Measurements from ENCODE around the gene FBXO31.

FBXO31 gene

DNA sequence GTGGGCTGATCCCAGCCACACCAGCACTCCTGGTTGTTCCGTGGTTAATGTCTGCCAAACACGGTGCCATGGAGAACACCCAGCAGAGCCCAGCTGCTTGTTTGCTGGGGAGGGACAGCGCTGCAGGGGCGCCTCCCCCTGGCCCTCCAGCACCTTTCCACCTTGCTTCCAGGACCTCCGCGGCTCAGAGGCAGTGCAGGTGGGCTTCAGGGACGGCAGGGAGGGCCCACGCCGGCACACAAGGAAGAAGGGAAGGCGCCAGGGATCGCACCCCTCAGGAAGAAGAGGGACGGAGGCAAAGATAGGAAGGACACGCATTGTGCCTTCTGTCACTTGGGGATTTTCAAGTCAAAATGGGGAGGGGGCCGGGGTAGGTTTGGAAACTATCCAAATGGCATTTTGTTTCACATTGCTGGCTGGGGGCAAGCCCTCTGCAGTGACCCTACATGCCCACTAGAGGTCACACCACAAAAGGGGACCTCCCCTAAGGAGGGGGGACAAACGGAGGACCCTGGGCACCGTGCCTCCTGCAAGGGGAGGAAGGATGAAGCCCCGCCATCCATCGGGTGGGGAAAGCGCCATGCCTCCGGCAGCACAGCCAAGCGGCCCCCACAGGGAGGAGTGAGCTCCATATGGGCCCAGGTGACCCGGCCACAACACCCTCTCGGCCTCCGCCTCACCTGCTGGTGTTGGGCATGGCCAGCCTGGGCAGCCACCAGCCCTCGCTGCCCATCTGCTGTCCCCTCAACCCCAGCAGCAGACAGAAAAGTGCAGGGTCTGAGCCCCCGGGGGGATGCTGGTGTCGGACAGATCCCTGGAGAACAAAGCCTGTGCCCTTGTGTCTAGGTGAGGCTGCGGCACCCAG is 58.9 kb downstream of the FBXO31 start:
- peak; percentile 27 for DNase-seq

DNA sequence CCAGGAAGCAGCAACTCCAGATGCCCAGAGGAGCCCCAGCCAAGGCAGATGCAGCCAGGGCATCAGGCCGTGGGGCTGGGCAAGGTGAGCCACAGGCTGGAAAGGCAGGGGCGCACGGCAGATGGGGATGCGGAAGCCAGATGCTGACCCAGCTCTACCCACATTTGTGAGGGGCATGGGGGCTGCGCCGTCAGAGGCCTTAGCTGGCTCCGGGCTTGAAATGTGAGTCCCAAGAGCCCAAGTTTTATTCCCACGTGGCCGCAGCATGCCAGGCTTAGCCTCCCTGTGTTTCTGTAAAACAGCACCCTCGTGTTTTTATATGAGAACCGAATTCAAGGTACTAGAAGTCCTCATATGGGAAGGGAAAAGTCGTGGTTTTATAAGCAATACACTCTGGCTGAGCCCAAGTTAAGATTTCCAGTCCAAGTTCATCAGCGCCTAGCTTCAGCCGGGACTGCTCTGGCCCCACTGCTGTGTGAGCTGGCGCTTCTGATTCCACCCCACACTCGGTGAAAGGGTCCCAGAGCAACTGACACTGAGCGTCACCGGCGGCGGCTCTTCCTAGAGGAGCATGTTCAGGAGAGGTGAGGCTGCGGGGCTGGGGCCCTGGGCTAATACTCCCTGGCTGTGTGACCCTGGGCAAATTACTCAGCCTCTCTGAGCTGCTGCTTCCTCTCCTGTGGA is 59.7 kb downstream of the FBXO31 start:
- no peak for DNase-seq

DNA sequence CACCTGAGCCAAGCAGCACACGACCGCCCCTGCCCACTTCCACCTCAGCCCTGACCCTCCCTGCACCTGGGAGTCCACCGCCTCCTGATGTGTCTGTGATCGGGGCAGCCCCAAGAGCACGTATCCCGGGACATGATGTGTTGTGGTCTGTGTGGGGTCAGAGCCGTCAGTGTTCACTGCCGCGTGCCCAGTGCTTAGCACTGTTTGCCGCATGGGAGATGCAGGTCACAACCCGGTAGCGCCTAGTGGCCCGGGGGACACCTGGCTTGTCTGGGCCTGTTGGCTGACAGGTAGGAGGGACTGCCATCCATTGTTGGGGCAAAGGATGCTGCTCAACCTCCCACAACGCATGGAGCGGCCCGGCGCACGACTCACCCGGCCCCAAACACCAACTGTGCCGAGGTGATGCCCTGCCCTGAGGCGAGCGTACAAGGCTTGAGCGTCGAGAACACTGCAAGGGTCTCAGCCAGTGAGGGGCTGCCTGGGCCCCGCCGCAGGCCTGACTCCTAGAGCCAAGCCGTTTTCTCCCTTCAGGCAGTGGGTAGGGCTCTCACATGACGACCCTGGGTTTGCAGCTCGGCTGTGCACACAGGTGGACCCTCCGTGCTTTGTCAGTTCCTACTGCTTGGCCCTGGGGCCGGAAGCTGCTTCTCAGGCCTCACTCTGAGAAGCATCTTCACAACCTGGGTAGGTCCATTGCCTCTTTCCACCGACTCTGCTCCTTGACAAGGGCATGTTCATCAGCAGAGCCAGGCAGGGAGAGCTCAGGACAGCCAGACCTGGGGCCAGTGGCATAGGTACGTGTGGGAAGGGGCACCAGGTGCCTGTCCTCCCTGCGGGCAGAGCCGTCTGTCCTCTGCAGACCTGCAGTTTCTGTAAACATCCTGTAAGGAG is 60.5 kb downstream of the FBXO31 start:
- DNase-seq: no peak

GRCh38 chr16:87322360-87322759 is 61.2 kb downstream of the FBXO31 start:
- no peak for DNase-seq

GRCh38 chr16:87321336-87322107 is 62.1 kb downstream of the FBXO31 start:
- no peak for DNase-seq

- no peak for DNase-seq
These were observed 62.9 kb downstream of the FBXO31 start for GRCh38 chr16:87320510-87321227.

DNA sequence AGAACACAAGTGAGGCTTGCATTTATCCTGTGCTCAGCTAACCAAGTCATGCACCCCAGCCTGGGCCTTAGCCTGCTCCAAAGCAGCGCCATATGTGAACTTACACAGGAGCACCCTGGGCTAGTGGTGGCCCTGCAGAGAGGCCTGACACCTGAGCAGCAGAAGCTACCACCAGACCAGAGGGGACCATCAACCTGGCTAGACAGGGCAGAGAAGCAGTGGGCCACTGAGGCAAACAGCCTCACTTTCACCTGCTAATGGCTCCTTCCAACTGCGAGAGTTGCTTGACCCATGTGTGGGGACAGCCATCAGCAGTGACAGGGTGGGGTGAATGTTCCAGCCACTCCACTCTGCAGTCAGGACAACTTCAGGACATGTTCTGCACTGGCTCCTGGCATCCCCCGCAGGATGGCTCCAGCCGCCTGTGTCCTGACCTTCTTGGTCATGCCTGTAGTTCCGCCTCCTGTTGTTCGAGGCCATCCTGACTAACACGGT is 63.5 kb downstream of the FBXO31 start:
- DNase-seq: no peak

DNA sequence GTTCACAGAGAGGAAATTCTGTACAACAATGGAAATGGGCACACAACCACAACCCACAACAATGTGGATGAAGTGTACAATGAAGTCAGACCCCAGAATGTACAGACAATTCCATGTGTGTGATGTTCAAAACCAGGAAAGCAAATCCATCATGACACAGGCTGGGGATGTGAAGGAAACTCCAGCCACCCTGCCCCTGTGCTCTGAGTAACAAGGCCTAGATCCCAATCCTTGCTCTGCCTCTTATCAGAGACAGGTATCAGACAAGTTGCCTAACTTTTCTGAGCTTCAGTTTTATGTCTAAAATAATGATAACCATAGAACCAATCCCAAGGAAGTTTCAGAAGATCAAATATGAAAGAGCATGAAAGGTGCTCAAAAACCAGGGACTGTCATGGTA is 64.6 kb downstream of the FBXO31 start:
- no peak for DNase-seq

DNA sequence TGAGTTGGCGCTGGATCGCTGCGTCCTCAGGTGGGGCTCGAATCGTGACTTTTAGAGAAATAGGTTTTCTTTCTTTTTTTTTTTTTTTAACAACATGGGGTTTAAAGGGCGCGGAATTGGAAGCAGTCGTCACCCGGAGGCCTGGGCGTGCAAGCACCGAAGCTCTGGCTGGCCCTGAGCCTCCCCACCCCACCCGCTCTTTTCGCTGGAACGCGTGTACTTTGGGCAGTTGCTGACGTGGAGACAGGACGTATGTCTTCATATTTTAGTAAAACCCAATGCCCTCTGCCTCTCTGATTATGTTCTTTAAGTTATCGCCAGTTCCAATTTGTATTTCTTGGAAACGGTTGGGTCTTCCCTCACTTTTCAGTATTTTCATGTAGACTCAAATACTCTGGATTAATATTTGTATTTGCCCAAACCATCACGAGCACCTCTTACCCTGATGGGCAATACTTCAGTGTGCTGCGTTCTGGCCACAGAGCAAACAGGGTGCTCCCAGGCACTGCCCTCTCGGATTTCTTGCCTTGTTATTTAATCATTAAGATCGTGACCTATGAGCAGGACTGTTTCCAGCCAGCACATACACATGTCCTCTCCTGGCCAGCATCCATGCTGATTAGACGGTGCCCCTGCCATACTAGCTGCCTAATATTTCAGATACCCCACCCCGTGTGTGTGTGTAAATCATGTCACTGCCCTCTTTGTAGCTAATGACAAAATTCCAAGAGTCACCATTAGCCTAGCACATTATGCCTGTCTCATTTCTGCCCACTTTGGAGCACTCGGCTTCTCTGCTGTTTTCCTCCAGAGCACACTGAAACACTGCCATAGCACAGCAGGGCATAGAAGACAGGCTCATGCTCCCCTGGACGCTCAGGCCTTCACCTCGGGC is 65.6 kb downstream of the FBXO31 start:
- DNase-seq: peak; percentile 63

DNA sequence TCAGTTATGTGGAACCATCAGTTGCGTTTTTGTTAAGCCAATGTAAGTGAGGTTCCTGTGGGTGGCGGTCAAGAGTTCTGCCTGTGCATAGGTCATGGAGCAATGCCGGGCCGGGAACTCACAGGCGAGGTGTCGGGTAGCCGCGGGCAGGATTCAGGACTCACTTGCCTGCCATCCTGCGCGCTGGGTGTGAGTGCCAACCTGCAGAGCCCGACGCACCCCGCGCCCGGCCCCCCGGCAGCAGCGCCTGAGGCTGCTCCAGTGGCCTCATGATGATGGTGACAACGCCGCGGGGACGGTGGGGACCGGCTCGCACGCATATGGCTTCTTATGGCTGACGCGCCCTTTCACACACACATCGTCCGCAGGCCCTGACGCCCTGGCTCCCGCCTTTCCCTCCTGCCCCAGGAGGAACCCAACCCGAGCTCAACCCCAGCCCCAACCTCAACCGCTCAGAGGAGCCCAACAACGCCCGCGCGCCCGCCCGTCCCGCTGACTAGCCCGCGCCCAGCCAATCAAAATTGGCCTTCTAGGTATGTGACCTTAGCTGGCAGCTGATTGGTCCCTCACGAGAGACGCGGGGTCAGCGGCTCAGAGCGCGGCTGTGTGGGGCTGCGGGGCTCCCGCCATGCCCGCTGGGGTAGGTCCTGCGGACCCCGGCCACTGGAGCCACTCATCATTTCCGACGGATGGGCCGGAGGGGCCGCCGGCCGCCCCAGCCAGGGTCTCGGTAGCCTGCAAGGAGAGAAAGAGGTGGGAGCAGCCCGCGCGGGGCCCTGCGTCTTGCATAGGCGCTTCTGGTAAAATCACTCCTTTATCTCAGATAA is 66.4 kb downstream of the FBXO31 start, which contains the start of gene C16orf95:
TSS of gene C16orf95 (minus strand) at position 470 of the 827 bp plus-strand sequence. CDS start at position 320, 150 bp downstream.
- DNase-seq: peak; percentile 94

- DNase-seq: no peak
These were observed 67.1 kb downstream of the FBXO31 start for GRCh38 chr16:87316450-87316922.

GRCh38 chr16:87314990-87315420 is 68.6 kb downstream of the FBXO31 start:
- no peak for DNase-seq

DNA sequence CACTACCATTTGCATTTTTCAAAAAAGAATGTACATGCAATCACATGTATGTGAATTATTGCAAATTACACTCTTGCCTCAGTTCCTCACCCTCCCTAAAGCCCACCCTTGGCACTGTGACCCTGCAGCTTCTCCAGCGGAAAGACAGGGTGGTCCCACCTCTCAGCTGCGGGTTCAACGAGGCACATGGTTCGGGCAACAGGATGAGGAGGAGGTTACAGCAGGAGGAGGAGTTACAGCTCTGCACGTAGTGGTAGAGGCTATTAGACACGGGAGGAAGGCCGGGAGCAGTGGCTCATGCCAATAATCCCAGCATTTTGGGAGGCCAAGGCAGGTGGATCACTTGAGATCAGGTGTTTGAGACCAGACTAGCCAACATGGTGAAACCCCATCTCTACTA is 71.6 kb downstream of the FBXO31 start:
- no peak for DNase-seq

- DNase-seq: no peak
These were observed 72.2 kb downstream of the FBXO31 start for GRCh38 chr16:87311387-87311786.

- DNase-seq: no peak
These were observed 73.0 kb downstream of the FBXO31 start for GRCh38 chr16:87310610-87311009.

DNA sequence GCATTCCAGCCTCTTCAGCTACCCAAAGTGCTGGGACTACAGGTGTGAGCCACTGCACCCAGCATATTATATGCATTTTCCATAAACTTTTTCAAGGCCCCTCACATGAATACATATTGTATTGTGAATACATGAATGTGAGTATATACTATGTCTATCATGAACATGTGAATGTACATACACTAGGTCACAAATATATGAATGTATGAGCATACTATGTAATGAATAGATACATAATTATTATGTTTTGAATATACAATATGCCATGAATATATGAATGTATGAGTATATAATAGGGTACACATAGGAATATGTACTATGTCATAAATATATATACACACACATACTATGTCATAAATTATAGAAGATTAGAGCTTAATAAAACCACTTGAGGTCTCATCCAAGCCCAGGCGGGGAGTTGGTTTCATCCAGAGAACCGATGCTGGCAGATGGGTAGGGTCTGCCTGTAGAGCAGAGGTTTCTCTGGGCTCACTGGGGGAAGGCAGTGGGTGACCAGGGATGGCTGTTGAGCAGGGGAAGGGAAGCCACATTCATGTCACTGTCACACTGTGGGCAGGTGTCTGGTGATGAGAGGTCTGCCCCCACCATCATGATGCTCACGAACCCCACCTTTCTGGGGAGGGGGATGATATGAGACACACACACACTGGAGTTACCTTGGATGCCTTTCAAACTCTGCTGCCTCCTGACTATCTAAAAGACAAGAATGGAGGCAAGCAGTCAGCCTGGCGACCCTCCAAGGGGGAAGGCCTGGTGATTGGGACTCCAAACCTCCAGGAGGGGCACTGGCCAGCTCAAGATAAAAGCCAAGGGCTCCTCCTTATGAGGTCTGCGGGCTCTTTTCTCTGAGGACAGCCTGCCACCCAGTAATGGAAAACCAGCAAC is 73.7 kb downstream of the FBXO31 start:
- no peak for DNase-seq

DNA sequence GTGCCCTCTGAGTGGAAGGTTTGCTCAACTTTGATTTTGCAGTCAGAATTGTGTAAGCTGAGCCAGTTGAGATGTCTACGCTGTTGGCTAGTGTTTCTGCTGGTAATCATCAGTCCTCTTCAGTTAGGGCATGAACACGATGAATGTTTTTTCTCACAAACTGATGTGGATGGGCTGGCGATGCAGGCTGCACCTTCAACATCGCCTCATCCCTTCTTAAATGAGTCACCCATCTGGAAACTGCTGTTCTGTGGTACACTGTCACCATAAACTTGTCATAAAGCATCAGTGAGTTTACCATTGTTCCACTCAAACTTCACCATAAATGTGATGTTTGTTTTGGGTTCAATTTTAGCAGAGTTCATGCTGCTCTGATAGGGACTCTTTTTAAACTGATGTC is 74.8 kb downstream of the FBXO31 start:
- no peak for DNase-seq

DNA sequence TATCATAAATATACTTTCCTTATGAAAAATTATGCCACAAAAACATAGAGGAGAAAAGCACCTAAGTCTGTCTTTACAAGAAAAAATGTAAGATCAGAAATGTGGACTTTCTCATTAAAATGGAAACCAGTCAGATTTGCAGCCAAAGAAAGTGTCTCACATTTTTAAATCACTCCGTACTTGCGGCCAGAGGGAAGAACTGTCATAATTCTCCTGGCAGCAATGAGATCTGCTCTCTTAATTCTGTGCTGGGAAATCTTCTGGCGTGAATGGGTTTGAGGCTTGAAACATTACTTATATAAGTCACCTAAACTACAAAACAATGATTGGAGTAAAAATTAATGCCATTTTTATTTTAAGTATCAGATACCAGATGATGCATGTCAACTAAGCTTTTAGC is 77.1 kb downstream of the FBXO31 start:
- DNase-seq: no peak
